SK-N-SH treated with all-trans-retinoic acid at 6 μM for 48 hours (cell line): ENCODE measurements around the gene ZNF653.

Source experiments
- ZFP30 ChIP-seq: fragments of 450-650 bp; formaldehyde crosslinking; IDR thresholded peaks from 2 replicates; pipeline ENCODE4 v1.5.0; 2022; ENCODE audit warnings: mild to moderate bottlenecking, moderate library complexity
- ZNF565 ChIP-seq: fragments of 450-650 bp; formaldehyde crosslinking; conservative IDR thresholded peaks from 2 replicates; pipeline ENCODE4 v1.5.0; 2020; ENCODE audit warnings: low read depth, mild to moderate bottlenecking, moderate library complexity
- TF ChIP-seq, protein P1 (sequence below): fragments of 250-450 bp; sonication (Bioruptor Pico); IDR thresholded peaks from 2 replicates; pipeline ENCODE4 v1.5.1; 2020; ENCODE audit warnings: low read depth, mild to moderate bottlenecking, moderate library complexity

DNA sequence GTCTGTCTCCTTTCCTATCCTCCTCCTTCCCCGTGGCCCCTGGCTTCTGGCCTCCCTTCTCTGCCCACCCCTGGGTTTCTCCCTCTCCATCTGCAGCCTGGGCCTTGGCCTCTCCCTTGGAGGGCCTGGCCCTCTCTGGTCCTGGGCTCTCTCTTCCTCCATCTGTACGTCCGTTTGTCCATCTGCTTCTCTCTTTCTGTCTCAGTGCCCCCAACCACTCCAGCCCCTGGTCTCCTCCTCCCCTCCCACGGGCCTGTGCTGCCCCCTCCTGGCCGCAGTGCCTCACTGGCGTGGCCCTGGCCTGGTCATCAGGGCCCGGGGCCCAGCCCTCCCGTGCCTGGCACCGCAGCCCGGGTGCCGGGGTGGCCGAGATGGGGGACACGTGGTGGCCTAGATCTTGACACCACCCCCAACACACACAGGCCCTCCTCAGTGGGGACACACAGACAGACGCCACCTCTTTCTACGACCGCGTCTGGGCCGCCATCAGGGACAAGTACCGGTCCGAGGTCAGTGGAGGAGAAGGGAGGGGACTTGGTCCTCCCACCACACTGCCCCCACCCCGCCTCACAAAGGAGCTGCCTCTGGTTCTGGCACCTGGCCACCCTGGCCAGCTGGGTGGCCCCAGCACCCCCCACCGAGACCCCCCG is 58.9 kb downstream of the ZNF653 start:
- TF ChIP-seq ZFP30 (CRISPR knock-in tag): no peak
- TF ChIP-seq ZNF565 (CRISPR knock-in tag): no peak
- TF ChIP-seq, protein P1, sequence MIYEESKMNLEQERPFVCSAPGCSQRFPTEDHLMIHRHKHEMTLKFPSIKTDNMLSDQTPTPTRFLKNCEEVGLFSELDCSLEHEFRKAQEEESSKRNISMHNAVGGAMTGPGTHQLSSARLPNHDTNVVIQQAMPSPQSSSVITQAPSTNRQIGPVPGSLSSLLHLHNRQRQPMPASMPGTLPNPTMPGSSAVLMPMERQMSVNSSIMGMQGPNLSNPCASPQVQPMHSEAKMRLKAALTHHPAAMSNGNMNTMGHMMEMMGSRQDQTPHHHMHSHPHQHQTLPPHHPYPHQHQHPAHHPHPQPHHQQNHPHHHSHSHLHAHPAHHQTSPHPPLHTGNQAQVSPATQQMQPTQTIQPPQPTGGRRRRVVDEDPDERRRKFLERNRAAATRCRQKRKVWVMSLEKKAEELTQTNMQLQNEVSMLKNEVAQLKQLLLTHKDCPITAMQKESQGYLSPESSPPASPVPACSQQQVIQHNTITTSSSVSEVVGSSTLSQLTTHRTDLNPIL: no peak
